ENCODE measurements around the gene TRIM50.
"Not testable (repeated sequence)": the region's sequence is repeated elsewhere in the genome, so short reads cannot be mapped to it uniquely, and the experiment has no call there.

Gene TRIM50

DNA sequence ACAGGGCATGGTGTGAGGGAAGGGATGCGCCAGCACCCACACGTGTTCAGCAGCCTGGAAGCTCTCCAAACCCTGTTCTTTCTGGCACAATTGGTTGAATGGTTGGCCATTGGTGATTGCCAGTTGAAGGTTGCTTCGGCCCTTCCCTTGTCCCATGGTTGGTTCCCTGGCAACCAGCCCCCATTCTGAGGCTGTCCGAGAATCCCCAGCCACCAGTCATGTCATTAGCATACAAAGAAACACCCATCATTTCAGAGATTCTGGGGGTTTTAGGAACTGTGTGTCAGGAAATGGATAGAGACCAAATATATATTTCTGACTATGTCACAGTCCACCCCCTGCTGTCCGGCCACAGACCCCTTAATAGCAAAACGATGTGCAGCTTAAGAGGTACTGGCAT, 21.9 kb upstream of the TRIM50 start:
- no peak for DNase-seq

DNA sequence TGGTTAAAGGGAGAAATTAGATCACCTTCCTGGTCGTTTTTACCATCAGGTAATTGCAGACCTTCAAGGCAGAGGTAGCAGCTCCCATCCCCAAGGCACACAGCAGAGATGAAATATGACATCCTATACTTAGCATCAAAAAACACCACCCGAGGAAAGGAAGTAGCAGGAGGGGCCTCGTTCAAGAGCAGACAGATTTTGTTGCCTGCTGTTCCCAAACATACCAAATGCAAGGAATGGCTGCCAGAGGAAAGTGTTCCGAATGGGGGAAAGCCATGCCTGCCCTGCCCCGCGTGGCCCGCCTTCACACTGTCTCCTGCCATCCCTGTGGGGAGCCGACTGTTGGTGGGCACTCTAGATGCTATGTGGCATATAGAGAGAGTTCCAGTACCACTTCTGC, 18.1 kb upstream of the TRIM50 start:
- no peak for DNase-seq

DNA sequence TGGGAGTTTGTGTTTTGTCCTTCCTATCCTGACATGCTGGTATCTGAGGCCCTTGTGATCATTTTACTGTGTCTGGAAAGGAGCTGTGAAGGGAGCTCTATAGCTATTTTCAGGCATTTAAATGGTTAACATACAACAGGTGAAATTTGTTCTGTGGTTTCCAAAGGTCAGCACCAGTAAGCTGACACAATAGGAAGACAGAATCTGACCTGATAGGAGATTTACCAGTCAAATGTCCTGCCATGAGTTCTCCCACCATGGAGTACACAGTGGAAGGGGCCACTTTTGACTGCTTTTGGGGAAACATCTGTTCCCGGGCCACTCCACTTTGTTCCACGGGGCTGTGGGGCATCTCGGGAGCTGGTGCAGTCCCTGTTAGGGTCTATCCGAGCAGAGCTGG, 17.7 kb upstream of the TRIM50 start:
- no peak for DNase-seq

DNA sequence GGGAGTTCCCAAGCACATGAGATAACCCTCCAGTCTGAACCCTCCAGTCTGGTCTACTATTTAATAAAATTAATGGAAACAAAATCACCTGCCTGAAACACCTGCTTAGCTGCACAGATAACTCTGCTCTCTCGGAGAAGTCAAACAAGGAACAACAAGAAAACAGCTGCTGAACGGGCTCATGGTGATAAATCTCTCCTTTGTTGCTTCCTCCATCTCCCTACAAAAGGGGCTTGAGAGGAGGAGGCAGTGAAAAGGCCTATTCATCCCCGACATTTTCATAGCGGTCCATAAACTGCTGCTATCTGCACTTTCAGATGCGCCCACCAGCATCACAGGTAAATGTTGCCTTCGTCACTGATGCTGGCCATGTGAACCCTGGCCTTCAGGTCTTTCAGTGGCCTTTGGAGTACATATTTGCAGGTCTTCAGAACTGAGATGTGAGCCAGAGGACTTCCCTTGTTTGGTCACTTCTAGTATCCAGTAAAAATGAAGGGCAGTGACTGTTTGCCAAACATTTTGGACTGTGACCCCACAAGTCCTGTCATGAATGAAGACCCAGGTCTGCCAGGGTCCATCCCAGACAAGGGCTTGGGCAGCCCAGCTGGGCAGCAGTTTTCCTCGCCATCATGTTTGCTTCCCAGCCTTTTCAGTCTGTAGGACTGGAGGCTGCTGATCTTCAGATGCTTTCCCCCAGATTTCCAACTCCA, 15.9 kb upstream of the TRIM50 start:
- no peak for DNase-seq

DNA sequence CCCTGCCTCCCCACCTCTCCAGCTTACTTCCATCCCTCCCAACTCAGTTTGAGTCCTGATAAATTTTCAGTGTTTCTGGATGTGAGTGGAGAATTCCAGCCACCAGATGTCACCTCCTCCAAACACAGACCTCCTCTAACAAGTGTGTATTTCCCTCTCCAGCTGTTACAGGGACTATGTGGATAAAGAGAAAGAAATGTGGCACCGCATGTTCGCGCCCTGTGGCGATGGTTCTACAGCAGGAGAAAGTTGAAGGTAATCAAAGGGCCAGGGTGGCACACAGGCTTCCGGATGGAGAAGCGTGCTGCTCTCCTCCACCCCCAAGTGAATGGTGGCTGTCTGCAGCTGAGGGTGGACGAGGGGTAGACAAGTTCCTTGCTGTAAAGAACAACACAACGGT, 14.8 kb upstream of the TRIM50 start:
- no peak for DNase-seq

DNA sequence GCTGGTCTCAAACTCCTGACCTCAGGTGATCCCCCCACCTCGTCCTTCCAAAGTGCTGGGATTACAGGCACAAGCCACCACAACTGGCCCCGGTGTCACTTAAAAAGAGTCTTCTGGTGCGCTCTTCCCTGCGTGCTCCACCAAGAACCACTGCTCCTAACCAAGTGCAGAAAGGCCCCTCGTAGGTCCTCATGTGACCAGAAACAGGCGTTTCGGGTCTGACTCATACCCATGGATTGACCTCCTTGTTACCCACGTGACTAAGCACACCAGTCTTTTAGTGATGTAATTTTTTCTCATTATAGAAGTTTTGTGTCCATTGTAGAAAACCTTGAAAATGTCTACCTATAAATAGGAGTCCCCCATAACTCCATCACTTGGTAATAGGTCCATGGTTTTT, 14.0 kb upstream of the TRIM50 start:
- no peak for DNase-seq

DNA sequence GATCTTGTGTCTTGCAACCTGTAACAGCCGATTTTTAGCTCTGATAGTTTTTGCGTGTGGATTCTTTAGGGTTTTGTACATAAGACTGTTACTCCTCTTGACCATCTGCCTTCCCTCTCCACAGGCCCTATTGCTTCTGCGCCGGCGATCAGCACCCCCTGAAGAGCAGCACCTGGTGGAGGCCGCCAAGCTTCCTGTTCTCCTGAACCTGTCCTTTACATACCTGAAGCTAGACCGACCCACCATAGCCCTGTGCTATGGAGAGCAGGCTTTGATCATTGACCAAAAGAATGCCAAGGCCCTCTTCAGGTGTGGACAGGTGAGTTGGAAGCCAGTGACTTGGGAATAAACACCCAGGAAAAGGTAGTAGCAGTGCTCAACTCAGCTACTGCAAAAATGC, 12.6 kb upstream of the TRIM50 start:
- DNase-seq = no peak

DNA sequence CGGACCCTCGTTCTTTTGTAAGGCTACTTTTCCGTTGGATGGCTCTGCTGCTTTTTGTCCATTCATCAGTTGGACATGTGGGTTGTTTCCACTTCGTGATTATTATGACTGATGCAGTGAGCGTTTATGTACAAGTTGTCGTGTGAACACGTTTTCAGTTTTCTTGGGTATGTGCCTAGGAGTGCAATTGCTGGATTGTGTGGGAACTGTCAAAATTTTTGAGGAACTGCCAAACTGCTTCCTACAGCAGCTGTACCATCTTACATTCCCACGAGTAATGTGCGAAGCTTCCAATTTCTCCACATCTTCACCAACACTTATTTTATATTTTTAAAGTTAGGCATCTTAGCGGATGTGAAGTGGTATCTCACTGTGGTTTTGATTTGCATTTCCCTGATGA, 10.4 kb upstream of the TRIM50 start:
- DNase-seq = no peak

DNA sequence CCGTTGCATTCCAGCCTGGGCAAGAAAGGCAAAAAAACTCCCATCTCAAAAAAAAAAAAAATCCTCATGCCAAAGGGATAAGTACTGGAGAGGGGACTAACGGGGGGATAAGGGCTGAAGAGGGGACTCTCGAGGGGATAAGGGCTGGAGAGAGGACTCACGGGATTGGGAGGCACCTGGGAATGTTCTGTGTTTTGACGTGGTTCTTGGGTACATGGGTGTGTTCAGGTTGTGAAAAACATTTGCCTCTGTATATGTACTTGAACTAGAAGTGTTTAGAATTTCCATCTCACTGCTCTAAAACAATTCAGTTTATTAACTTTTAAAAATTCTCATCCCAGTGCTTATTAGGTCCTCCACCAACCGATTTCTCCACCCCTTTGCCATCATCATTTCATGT, 4.6 kb upstream of the TRIM50 start:
- DNase-seq = no peak

DNA sequence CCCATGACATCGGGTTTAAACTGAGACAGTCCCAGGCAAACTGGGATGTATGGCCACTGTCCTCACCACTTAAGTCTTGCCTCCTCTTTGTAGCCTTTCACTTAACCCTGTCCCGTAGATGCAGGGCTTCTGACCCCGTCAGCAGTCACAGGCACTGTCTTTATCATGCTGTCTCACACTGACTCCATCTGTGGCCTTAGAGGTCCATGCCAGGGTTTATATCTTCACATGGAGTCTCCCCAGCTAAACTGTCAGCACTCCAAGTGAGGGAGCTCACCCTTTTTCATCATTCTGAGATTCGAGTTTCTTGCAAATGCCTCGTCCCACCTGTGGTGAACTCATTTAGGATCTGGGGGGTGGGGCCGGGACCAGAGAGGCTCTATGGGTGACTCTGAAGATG, 2.9 kb upstream of the TRIM50 start:
- DNase-seq = no peak

DNA sequence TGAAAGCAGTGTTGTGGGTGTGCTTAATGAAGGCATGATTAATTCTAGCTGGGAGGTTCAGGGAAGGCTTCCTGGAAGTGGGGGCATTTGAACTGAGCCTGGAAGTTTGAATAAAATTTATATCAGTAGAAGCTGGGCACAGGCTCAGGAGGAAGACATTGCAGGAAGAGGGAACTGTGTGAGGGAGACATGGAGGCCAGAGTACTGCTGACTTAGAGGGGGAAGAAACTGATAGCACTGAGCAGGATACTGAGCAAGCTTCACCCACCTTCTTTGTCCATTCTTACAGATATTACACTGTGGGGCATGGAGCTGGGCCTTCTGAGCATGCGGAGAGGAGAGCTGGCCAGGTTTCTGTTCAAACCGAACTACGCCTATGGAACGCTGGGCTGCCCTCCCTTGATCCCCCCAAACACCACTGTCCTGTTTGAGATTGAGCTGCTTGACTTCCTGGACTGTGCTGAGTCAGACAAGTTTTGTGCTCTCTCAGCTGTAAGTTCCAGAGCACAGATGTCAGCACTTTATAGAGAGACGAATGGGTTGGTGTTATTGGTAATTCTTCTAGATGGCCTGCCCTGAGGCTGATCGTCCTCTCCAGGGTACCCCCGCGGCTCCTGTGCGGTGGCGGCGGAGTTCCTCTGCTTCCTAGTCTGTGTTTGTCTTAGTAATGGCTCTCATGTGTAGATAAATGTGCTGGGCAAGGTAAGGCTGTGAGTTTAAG, 2.1 kb upstream of the TRIM50 start:
- DNase-seq = no peak

DNA sequence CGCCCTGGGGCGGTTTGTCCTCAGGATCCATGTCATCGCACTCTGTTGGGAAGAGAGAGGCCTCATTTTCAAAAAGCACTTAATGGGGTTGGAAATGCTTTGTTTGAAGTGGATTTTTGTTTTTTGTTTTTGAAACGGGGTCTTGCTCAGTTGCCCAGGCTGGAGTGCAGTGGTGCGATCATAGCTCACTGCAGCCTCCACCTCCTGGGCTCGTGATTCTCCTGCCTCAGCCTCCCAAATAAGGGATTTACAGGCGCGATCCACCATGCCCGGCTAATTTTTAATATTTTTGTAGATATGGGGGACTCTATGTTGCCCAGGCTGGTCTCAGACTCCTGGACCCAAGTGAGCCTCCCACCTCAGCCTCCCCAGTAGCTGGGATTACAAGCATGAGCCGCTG, 814 bp upstream of the TRIM50 start:
- DNase-seq = no peak

DNA sequence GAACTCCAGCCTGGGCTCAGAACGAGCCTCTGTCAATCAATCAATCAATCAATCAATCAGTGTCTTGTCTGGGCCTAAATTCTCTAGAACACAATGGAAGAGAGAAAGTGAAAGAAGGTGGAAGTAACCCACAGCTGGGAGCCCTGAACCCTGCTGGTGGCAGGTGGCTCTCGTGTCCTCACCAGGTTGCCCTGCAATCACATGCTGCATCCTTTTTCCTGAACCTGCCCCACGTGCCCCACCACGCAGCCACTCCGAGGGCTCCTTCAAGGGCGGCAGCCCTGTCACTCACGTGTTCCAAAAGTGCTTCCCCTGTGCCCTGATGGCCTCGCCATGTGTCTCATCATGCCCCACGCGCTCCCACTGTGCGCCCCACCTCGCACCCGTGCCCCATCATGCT, 433 bp downstream of the TRIM50 start:
- not testable (repeated sequence) for DNase-seq

DNA sequence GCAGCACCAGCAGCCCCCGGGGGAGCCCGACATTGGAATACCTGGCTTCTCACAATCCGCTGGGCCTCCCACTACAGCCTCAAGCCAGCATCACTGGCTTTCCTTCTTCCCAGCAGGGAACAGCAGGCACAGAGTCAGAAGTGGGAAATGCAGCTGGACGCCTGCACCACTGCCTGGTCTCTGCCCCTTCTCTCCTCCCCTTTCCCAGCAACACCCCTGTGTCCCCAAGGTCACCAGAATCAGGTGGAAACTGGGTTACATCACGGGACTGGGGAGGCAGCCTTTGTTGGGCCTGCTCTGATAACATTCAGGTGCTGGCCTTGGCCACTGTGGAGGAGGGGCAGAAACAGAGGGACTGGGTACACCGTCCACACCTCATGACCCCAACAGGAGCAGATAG, 2.5 kb downstream of the TRIM50 start:
- not testable (repeated sequence) for DNase-seq

DNA sequence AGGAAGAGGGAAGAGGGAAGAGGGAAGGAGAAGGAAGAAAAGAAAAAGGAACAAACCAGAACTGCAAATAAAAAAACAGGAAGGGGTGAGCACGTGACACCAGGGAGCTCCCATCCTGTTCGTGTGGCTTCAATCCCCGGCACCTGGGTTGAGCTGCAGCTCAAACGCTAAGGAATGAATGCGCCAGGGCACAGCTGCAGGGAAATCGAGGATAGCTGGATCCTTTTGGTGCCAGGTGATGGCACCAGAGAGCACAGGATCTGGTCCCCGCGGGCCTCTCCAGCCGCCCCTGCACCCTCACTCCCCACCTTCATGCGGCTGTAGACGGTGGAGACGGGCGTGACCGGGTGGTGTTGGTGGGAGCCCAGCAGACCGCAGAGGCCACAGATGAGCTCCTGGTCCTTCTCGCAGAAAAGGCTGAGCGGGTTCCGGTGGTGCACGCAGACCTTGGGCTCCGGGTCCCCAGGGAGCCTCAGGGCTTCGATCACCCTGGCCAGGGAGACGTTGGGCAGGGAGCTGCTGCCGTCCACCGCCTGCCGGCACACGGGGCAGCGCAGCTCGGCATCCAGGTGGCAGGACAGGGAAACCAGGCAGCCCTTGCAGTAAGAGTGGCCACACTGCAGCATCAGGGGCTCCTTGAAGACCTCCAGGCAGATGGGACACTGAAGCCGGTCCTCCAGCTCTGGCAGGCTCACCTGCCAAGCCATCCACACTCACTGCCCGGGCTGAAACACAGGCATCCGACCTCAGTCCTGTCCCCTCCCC, 3.6 kb downstream of the TRIM50 start:
- peak; percentile 55 for DNase-seq

DNA sequence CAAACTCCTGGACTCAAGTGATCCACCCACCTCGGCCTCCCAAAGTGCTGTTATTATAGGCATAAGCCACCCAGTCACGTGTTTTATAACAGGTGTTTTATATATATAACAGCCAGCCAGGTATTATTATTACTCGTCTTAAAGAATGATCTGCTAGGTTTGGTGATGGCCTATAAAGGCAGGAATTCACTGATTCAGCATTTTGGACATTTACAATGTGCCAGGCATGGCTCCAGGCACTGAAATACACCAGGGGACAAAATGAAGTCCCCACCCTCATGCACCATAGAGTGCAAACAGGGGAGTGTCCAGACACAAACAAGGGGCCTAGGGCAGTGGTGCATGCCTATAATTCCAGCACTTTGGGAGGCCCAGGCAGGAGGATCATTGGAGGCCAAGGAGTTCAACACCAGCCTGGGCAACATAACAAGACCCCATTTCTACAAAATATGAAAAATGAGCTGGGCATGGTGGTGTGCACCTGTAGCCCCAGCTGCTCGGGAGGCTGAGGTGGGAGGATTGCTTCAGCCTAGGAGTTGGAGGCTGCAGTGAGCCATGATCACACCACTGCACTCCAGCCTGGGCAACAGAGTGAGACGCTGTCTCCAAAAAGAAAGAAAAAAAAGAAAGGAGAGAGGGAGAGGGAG, 4.3 kb downstream of the TRIM50 start:
- not testable (repeated sequence) for DNase-seq

DNA sequence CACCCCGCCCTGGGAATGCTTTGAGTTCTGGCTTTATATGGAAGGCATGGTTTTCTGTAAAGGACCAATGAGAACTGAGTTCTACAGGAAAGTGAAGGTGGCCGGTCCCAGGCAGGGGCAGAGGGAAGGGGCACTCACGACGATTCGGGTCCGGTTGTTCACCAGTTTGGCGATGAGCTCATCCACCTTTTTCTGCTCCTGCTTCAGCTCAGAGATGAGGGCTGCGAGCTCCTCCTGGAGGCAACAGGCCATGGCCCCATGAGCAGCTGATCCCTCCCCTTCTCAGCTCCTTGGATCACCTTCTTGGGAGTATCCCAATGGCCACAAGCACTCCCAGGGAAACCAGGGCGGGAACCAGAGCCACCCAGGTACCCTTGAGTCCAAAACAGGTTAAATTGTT, 7.9 kb downstream of the TRIM50 start:
- not testable (repeated sequence) for DNase-seq

DNA sequence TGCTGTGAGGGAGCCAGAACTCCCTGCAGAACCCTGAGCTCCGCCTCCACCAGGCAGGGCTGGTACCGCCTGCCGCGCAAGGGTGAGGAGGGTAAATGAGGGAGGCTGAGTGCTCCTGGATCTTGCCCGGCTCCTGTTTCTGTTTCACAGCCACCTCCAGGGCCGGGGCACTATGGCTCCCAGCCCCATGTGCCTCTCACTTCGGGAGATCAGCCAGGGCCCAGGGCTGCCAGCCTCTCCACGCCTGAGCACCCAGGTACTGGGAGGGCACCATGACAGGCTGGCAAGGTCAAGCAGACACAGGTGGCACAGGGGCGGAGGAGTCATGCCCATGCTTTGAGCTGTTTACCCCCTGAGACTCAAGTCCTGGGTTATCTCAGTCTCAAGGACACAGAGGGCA, 8.3 kb downstream of the TRIM50 start:
- not testable (repeated sequence) for DNase-seq

DNA sequence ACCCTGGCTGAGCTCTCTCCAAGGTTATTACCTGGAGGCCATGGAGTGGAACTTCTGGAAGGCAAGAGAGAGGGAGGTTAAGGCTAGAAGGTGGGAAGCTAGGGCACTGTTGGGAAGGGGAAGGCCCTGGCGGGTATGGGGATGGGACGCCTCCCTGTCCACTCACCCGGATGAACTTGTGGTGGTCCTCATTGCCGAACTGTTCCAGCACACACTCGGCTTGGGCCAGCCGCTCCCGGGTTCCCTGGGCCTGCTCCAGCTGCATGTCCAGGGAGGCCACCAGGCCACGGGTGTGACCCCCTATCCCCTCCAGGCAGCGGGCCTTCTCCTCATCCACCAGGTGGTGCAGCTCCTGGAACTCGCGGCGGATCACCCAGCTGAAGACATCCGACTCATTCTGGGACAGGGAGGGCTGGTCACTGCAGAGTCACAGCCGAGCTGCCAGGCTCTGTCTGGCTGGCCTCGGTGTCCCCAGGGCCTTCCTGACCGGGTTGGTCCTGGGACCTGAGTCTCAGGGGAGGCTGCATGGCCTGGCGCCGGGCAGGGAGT, 9.2 kb downstream of the TRIM50 start:
- DNase-seq = not testable (repeated sequence)

DNA sequence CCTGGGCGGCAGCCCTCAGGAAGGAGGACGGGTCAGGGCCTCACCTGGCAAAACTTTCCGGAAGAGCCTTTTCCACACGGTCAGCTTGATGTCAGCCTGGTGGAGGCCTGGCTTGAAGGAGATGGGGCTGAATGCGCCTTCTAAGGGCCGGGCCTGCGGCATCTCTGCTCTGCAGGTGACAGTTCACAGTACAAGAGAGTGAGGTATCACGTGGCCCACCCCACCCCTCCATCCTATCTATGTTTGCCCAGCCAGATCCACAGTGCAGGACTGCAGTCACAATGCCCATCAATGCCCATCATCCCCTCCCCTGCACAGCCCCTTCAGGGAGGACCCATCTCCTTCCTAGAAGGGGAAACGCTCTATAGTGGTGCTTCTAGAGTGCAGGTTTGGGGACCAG, 11.4 kb downstream of the TRIM50 start:
- DNase-seq = no peak

DNA sequence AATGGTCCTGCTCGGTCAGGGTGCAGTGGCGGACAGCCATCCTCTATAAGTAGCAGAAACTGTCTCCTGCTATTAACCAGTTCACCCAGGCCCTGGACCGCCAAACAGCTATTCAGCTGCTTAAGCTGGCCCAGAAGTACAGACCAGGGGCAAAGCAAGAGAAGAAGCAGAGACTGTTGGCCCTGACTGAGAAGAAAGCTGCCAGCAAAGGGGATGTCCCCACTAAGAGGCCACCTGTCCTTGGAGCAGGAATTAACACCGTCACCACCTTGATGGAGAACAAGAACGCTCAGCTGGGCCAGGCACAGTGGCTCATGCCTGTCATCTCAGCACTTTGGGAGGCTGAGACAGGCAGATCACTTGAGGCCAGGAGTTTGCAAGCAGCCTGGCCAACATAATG, 13.6 kb downstream of the TRIM50 start:
- no peak for DNase-seq

DNA sequence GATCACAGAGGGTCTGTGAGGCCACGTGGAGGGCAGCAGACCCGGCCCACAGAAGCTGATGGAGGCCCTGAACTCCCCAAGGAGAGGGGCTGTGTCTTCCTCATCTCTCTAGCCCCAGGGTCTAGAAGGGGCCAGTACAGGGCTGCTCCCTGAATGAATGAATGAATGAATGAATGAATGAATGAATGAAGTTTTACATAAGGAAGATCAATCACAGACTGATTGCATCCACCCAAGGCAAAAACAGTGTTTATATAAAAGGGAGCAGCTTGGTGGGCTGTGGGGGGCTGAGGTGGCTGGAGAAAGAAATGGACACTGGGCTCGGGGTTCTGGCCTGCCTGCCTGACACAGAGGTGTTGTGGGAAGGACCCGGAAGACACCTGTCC, 14.4 kb downstream of the TRIM50 start:
- no peak for DNase-seq

DNA sequence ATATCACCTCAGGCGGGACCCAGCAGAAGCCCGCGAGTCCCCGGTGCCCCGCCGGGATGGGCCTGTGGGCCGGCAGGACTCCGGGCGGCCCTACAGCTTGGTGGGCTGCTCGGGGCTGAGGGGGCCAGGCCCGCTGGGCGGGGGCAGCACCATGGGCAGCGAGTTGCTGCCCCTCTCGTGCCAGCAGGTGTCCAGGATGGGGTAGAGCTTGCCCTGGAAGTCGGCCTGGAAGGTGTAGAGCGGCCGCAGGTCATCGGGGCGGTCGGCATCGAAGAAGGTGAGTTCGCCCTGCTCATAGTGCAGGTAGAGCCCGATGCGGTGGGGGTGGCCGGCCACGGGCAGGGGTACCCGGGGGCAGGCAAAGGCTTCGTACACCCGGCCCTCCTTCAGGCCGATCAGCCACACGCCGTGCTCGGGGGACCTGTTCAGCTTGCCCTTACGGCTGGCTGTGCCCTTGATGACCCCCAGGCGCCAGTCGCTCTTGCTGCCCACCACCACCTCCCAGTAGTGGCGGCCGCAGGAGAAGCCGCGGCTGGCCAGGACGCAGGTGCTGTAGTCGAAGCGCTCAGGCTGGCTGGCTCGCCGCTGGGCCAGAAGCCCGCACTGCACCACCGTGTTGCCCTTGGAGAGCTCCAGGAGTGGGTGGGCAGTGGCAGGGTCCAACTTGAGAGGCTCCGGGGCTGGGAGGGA, 14.9 kb downstream of the TRIM50 start:
- DNase-seq = no peak
